GM23338 (cell line): ENCODE measurements around the gene HECTD2. TPM values are rescaled to one million over a fixed set of nuclear protein-coding genes. Genes with fewer than 3 reads are reported as not detected.

ENCODE experiments used
- CREB1 ChIP-seq: fragments of 250-450 bp; sonication (Bioruptor Pico); IDR thresholded peaks from 2 replicates; pipeline ENCODE4 v1.5.0; 2020; ENCODE audit warnings: low read depth, mild to moderate bottlenecking, moderate library complexity
- ETS1 ChIP-seq: IDR thresholded peaks from 2 replicates; pipeline ENCODE4 v1.6.1; 2016; ENCODE audit warnings: antibody characterized with exemption
- EZH2 ChIP-seq: fragments of 200-600 bp; sonication (generic); IDR thresholded peaks from one replicate; pipeline ENCODE4 v1.8.0; 2017; ENCODE audit warnings: antibody characterized with exemption, mild to moderate bottlenecking, low read depth; ENCODE audit not compliant: unreplicated experiment
- JUNB ChIP-seq: IDR thresholded peaks from one replicate; pipeline ENCODE4 v1.6.1; 2016; ENCODE audit warnings: antibody characterized with exemption; ENCODE audit not compliant: unreplicated experiment
- NANOG ChIP-seq: IDR thresholded peaks from 2 replicates; pipeline ENCODE4 v1.6.1; 2016; ENCODE audit warnings: antibody characterized with exemption, borderline replicate concordance
- POLR2AphosphoS5 ChIP-seq: IDR thresholded peaks from 2 replicates; pipeline ENCODE4 v1.6.1; 2016; ENCODE audit warnings: antibody characterized with exemption, low read depth
- REST ChIP-seq: IDR thresholded peaks from one replicate; pipeline ENCODE4 v1.6.1; 2018; ENCODE audit warnings: antibody characterized with exemption; ENCODE audit not compliant: unreplicated experiment
- STAT1 ChIP-seq: IDR thresholded peaks from one replicate; pipeline ENCODE4 v1.6.1; 2016; ENCODE audit warnings: antibody characterized with exemption; ENCODE audit not compliant: unreplicated experiment
- ZNF114 ChIP-seq: fragments of 250-450 bp; sonication (Bioruptor Pico); IDR thresholded peaks from 2 replicates; pipeline ENCODE4 v1.5.0; 2020; ENCODE audit warnings: mild to moderate bottlenecking, moderate library complexity
- ZNF331 ChIP-seq: fragments of 250-450 bp; sonication (Bioruptor Pico); IDR thresholded peaks from 2 replicates; pipeline ENCODE4 v1.5.0; 2020; ENCODE audit warnings: low read depth, mild to moderate bottlenecking, moderate library complexity
- ZNF462 ChIP-seq: fragments of 250-450 bp; sonication (Bioruptor Pico); IDR thresholded peaks from 2 replicates; pipeline ENCODE4 v1.5.0; 2020; ENCODE audit warnings: mild to moderate bottlenecking, moderate library complexity
- polyA plus RNA-seq: library from polyadenylated mRNA; unstranded; fragments of >200 nt; fragmentation: Nextera tagmentation; extraction: Ambion mirVana; gene quantifications from 2 replicates; pipeline ENCODE4 v1.2.1, GENCODE V29; 2016
- total RNA-seq: library from RNA; depleted of rRNA; stranded (reverse); fragments of >200 nt; shearing (Covaris generic); gene quantifications from 2 replicates; pipeline ENCODE4 v1.2.3, GENCODE V29; 2014

The HECTD2 gene
- total and polyA plus RNA-seq, 2 experiments from 2014 or later: 8.5 to 14.4 TPM

DNA sequence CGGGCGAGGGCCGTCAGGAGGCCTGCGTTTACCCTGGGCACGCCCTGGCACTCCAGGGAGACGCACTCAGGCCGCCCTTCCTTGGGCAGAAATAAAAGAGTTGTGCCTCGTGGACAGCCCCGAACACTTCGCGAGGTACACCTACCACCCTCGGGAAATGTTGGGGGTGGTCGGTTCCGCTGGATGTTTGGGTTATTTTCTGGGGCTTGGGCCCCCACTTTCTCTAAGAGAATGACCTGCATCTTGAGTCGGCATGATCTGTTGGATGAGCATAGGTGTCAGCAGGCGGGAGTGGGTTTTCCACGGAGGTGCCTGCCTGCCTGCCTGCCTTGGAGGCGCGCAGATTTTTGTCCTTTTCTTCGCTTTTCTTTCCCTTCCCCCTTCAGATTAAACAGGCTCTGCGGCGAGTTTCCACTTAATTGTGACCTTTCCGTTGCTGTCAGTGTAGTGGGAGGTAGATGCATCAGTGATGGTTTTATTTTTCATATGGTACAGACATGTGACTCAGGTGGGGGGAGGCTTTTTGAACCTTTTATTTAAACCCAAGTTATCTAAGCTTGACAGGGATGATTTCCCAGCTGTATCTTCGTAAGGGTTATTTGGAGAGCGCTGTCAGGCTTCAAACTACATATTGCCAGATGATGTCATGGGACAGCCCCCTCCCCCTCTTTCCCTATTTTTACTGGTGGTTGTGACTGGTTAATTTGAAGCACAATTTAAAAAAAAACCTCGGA, 661 bp downstream of the HECTD2 start (continued):
- TF ChIP-seq ZNF462 (CRISPR knock-in tag) (no peak), ZNF114 (CRISPR knock-in tag) (no peak), STAT1 (no peak), JUNB (no peak), EZH2 (no peak), POLR2AphosphoS5 (no peak), NANOG (no peak), ETS1 (no peak), REST (no peak), ZNF331 (CRISPR knock-in tag) (no peak), CREB1 (CRISPR knock-in tag) (no peak)
